ENCODE measurements around the gene PIH1D1. TPM values are rescaled to one million over a fixed set of nuclear protein-coding genes. Genes with fewer than 3 reads are reported as not detected.

The PIH1D1 gene
- total and polyA plus RNA-seq, 2 donors = 49.6 to 69.6 TPM

- H3K4me1 ChIP-seq (ENCODE audit: insufficient read depth) = peaks cover 1% of the 10 kb centered on the region
- 66% methylated on average over 9 of the region's 9 CpGs for WGBS
- H3K36me3 ChIP-seq (ENCODE audit: insufficient read depth) = no peaks in the 10 kb centered on the region
- DNase-seq (ENCODE audit: extremely low spot score) = no peak
- no peak overlapping the region for H3K4me3 ChIP-seq (ENCODE audit: low read depth, low read length)
- no peak overlapping the region for H3K27ac ChIP-seq (ENCODE audit: low read depth)
Measured at GRCh38 chr19:49430172-49430677, 21.4 kb downstream of the PIH1D1 start.

GRCh38 chr19:49428547-49429451 is 22.8 kb downstream of the PIH1D1 start:
- 9% methylated on average over 29 of the region's 29 CpGs for WGBS
- no peak overlapping the region for H3K4me3 ChIP-seq (ENCODE audit: low read depth, low read length)
- H3K36me3 ChIP-seq (ENCODE audit: insufficient read depth) = no peaks in the 10 kb centered on the region
- H3K4me1 ChIP-seq (ENCODE audit: insufficient read depth) = peaks cover 1% of the 10 kb centered on the region
- no peak for DNase-seq (ENCODE audit: extremely low spot score)
- H3K27ac ChIP-seq (ENCODE audit: low read depth) = no peak overlapping the region

GRCh38 chr19:49427855-49428546 is 23.6 kb downstream of the PIH1D1 start:
- Histone ChIP-seq H3K36me3 (ENCODE audit: insufficient read depth) (no peaks in the 10 kb centered on the region), H3K4me1 (ENCODE audit: insufficient read depth) (peaks cover 1% of the 10 kb centered on the region), H3K27ac (ENCODE audit: low read depth) (no peak overlapping the region), H3K4me3 (ENCODE audit: low read depth, low read length) (no peak overlapping the region)
- no peak for DNase-seq (ENCODE audit: extremely low spot score)
- 1% methylated on average over 45 of the region's 45 CpGs for WGBS

- WGBS = 55% methylated on average over 12 of the region's 12 CpGs
- Histone ChIP-seq H3K27ac (ENCODE audit: low read depth) (no peak overlapping the region), H3K36me3 (ENCODE audit: insufficient read depth) (no peaks in the 10 kb centered on the region), H3K4me1 (ENCODE audit: insufficient read depth) (peaks cover 1% of the 10 kb centered on the region), H3K4me3 (ENCODE audit: low read depth, low read length) (no peak overlapping the region)
- DNase-seq (ENCODE audit: extremely low spot score) = no peak
Measured at GRCh38 chr19:49427339-49427738, 24.3 kb downstream of the PIH1D1 start.

- Histone ChIP-seq H3K36me3 (ENCODE audit: insufficient read depth) (no peaks in the 10 kb centered on the region), H3K4me3 (ENCODE audit: low read depth, low read length) (no peak overlapping the region), H3K27ac (ENCODE audit: low read depth) (no peak overlapping the region), H3K4me1 (ENCODE audit: insufficient read depth) (peaks cover 1% of the 10 kb centered on the region)
- no peak for DNase-seq (ENCODE audit: extremely low spot score)
- 3% methylated on average over 30 of the region's 30 CpGs for WGBS
Measured at GRCh38 chr19:49425922-49426592, 25.6 kb downstream of the PIH1D1 start.

GRCh38 chr19:49425178-49425577 is 26.4 kb downstream of the PIH1D1 start, which contains the start of gene GFY:
Gene GFY, plus strand, starts transcription at chr19:49425388. Its CDS starts 1,043 bp downstream, at chr19:49426431.
- H3K36me3 ChIP-seq (ENCODE audit: insufficient read depth) = no peaks in the 10 kb centered on the region
- no peak for DNase-seq (ENCODE audit: extremely low spot score)
- 46% methylated on average over 7 of the region's 7 CpGs for WGBS
- H3K27ac ChIP-seq (ENCODE audit: low read depth) = no peak within 1 kb of the TSS
- peaks cover 1% of the 10 kb centered on the region for H3K4me1 ChIP-seq (ENCODE audit: insufficient read depth)
- H3K4me3 ChIP-seq (ENCODE audit: low read depth, low read length) = no peak within 1 kb of the TSS

GRCh38 chr19:49423985-49424303 is 27.7 kb downstream of the PIH1D1 start:
- no peak overlapping the region for H3K27ac ChIP-seq (ENCODE audit: low read depth)
- 8% methylated on average over 3 of the region's 3 CpGs for WGBS
- H3K36me3 ChIP-seq (ENCODE audit: insufficient read depth) = no peaks in the 10 kb centered on the region
- H3K4me3 ChIP-seq (ENCODE audit: low read depth, low read length) = no peak overlapping the region
- DNase-seq (ENCODE audit: extremely low spot score) = no peak
- H3K4me1 ChIP-seq (ENCODE audit: insufficient read depth) = peaks cover 1% of the 10 kb centered on the region

- WGBS = 6% methylated on average over 42 of the region's 42 CpGs
- Histone ChIP-seq H3K4me1 (ENCODE audit: insufficient read depth) (peaks cover 1% of the 10 kb centered on the region), H3K36me3 (ENCODE audit: insufficient read depth) (no peaks in the 10 kb centered on the region), H3K4me3 (ENCODE audit: low read depth, low read length) (peak within 1 kb of the TSS; percentile 3), H3K27ac (ENCODE audit: low read depth) (no peak within 1 kb of the TSS)
- DNase-seq (ENCODE audit: extremely low spot score) = no peak
Measured at GRCh38 chr19:49423071-49423984, 28.3 kb downstream of the PIH1D1 start, which contains the start of gene PTH2. Gene PTH2, minus strand, starts transcription at chr19:49423441. Its CDS starts 102 bp downstream, at chr19:49423339.

- WGBS = 2% methylated on average over 58 of the region's 58 CpGs
- Histone ChIP-seq H3K4me3 (ENCODE audit: low read depth, low read length) (peak overlapping the region; percentile 3), H3K4me1 (ENCODE audit: insufficient read depth) (no peaks in the 10 kb centered on the region), H3K27ac (ENCODE audit: low read depth) (no peak overlapping the region), H3K36me3 (ENCODE audit: insufficient read depth) (no peaks in the 10 kb centered on the region)
- no peak for DNase-seq (ENCODE audit: extremely low spot score)
Measured at GRCh38 chr19:49422407-49423070, 29.1 kb downstream of the PIH1D1 start.

- no peak overlapping the region for H3K4me3 ChIP-seq (ENCODE audit: low read depth, low read length)
- WGBS = 25% methylated on average over 3 of the region's 3 CpGs
- no peaks in the 10 kb centered on the region for H3K36me3 ChIP-seq (ENCODE audit: insufficient read depth)
- no peaks in the 10 kb centered on the region for H3K4me1 ChIP-seq (ENCODE audit: insufficient read depth)
- H3K27ac ChIP-seq (ENCODE audit: low read depth) = no peak overlapping the region
- no peak for DNase-seq (ENCODE audit: extremely low spot score)
Measured at GRCh38 chr19:49421878-49422202, 29.8 kb downstream of the PIH1D1 start.

- peak; percentile 28 for DNase-seq (ENCODE audit: extremely low spot score)
- peak overlapping the region; percentile 0 for H3K4me3 ChIP-seq (ENCODE audit: low read depth, low read length)
- WGBS = 8% methylated on average over 48 of the region's 48 CpGs
Measured at GRCh38 chr19:49421039-49421877, 30.4 kb downstream of the PIH1D1 start.

GRCh38 chr19:49420227-49420626 is 31.4 kb downstream of the PIH1D1 start:
- WGBS = 69% methylated on average over 2 of the region's 2 CpGs
- no peak for DNase-seq (ENCODE audit: extremely low spot score)
- Histone ChIP-seq H3K4me1 (ENCODE audit: insufficient read depth) (no peaks in the 10 kb centered on the region), H3K4me3 (ENCODE audit: low read depth, low read length) (no peak overlapping the region), H3K27ac (ENCODE audit: low read depth) (no peak overlapping the region), H3K36me3 (ENCODE audit: insufficient read depth) (no peaks in the 10 kb centered on the region)

More at GRCh38 chr19:49421039-49421877, 30.4 kb downstream of the PIH1D1 start:
- Histone ChIP-seq H3K4me1 (ENCODE audit: insufficient read depth) (no peaks in the 10 kb centered on the region), H3K27ac (ENCODE audit: low read depth) (no peak overlapping the region), H3K36me3 (ENCODE audit: insufficient read depth) (no peaks in the 10 kb centered on the region)
